H9 (cell line): ENCODE measurements around the gene VIPR2. TPM values are rescaled to one million over a fixed set of nuclear protein-coding genes. Genes with fewer than 3 reads are reported as not detected.

Experiments used
- DNase-seq: peaks from one replicate; pipeline ENCODE4 v3.0.0-alpha.2; 2017
- H2AFZ ChIP-seq: one replicate; pipeline ENCODE4 v1.6.1; 2013; ENCODE audit warnings: mild to moderate bottlenecking, low read length, control low read depth, moderate library complexity
- H2AK5ac ChIP-seq: 2 replicates; pipeline ENCODE4 v1.6.1; 2013; ENCODE audit warnings: low read length, control low read depth, mixed read lengths; ENCODE audit not compliant: insufficient read length
- H2BK120ac ChIP-seq: one replicate; pipeline ENCODE4 v1.6.1; 2013; ENCODE audit warnings: low read depth, mild to moderate bottlenecking, low read length, control low read depth, inconsistent platforms; ENCODE audit not compliant: poor library complexity, severe bottlenecking
- H2BK12ac ChIP-seq: 2 replicates; pipeline ENCODE4 v1.6.1; 2013; ENCODE audit warnings: low read length, control low read depth, mixed read lengths, low read depth; ENCODE audit not compliant: insufficient read length
- H2BK15ac ChIP-seq: 2 replicates; pipeline ENCODE4 v1.6.1; 2013; ENCODE audit warnings: low read depth, low read length, control low read depth
- H2BK20ac ChIP-seq: one replicate; pipeline ENCODE4 v1.6.1; 2013; ENCODE audit warnings: low read depth, mild to moderate bottlenecking, low read length, control low read depth, inconsistent platforms; ENCODE audit not compliant: poor library complexity, severe bottlenecking
- H2BK5ac ChIP-seq: 2 replicates; pipeline ENCODE4 v1.6.1; 2013; ENCODE audit warnings: low read length, control low read depth, mixed read lengths; ENCODE audit not compliant: insufficient read length
- H3K14ac ChIP-seq: 2 replicates; pipeline ENCODE4 v1.6.1; 2013; ENCODE audit warnings: low read length, control low read depth; ENCODE audit not compliant: insufficient read depth
- H3K18ac ChIP-seq: 2 replicates; pipeline ENCODE4 v1.6.1; 2013; ENCODE audit warnings: low read depth, mild to moderate bottlenecking, mixed read lengths, low read length, control low read depth; ENCODE audit not compliant: insufficient read length
- H3K23ac ChIP-seq: 2 replicates; pipeline ENCODE4 v1.6.1; 2013; ENCODE audit warnings: low read length, control low read depth, mixed read lengths, low read depth; ENCODE audit not compliant: insufficient read length
- H3K23me2 ChIP-seq: 2 replicates; pipeline ENCODE4 v1.6.1; 2013; ENCODE audit warnings: low read depth, mild to moderate bottlenecking, mixed read lengths, low read length, control low read depth; ENCODE audit not compliant: insufficient read length, poor library complexity, severe bottlenecking
- H3K27ac ChIP-seq: 2 replicates; pipeline ENCODE4 v1.5.1; 2013; ENCODE audit warnings: low read length, control low read depth, mixed read lengths, low read depth; ENCODE audit not compliant: insufficient read length
- H3K27me3 ChIP-seq: 2 replicates; pipeline ENCODE4 v1.6.1; 2013; ENCODE audit warnings: low read length, control low read depth, inconsistent platforms; ENCODE audit not compliant: insufficient read depth
- H3K4ac ChIP-seq: 2 replicates; pipeline ENCODE4 v1.6.1; 2013; ENCODE audit warnings: low read depth, mild to moderate bottlenecking, control low read depth, inconsistent platforms, low read length, moderate library complexity
- H3K4me1 ChIP-seq: 2 replicates; pipeline ENCODE4 v1.6.1; 2013; ENCODE audit warnings: low read length, control low read depth, inconsistent platforms; ENCODE audit not compliant: insufficient read depth
- H3K4me2 ChIP-seq: 2 replicates; pipeline ENCODE4 v1.6.1; 2013; ENCODE audit warnings: low read length, control low read depth, mixed read lengths; ENCODE audit not compliant: insufficient read length, insufficient read depth
- H3K56ac ChIP-seq: 2 replicates; pipeline ENCODE4 v1.6.1; 2013; ENCODE audit warnings: low read depth, mild to moderate bottlenecking, mixed read lengths, low read length, control low read depth; ENCODE audit not compliant: insufficient read length
- H3K79me1 ChIP-seq: 2 replicates; pipeline ENCODE4 v1.6.1; 2013; ENCODE audit warnings: low read depth, mild to moderate bottlenecking, moderate library complexity, low read length, control low read depth, inconsistent platforms; ENCODE audit not compliant: insufficient read depth, poor library complexity, severe bottlenecking
- H3K79me2 ChIP-seq: 2 replicates; pipeline ENCODE4 v1.6.1; 2013; ENCODE audit warnings: low read length, control low read depth, inconsistent platforms; ENCODE audit not compliant: insufficient read depth
- H3K9ac ChIP-seq: 2 replicates; pipeline ENCODE4 v1.6.1; 2013; ENCODE audit warnings: low read length, control low read depth, mixed read lengths; ENCODE audit not compliant: insufficient read length; ENCODE audit errors: extremely low read depth
- H3K9me3 ChIP-seq: one replicate; pipeline ENCODE4 v1.6.1; 2013; ENCODE audit warnings: low read depth, low read length, inconsistent platforms; ENCODE audit not compliant: control insufficient read depth
- H3T11ph ChIP-seq: one replicate; pipeline ENCODE4 v1.6.1; 2013; ENCODE audit warnings: mild to moderate bottlenecking, low read length, control low read depth, inconsistent platforms
- H4K20me1 ChIP-seq: one replicate; pipeline ENCODE4 v1.6.1; 2013; ENCODE audit not compliant: control insufficient read depth, insufficient read length, insufficient read depth
- H4K5ac ChIP-seq: 2 replicates; pipeline ENCODE4 v1.6.1; 2013; ENCODE audit warnings: low read depth, mild to moderate bottlenecking, mixed read lengths, low read length, control low read depth; ENCODE audit not compliant: insufficient read length
- H4K8ac ChIP-seq: replicated peaks from 2 replicates; pipeline ENCODE4 v1.6.1; 2013; ENCODE audit warnings: low read length, control low read depth, mixed read lengths, low read depth; ENCODE audit not compliant: insufficient read length
- H4K91ac ChIP-seq: 2 replicates; pipeline ENCODE4 v1.6.1; 2013; ENCODE audit warnings: low read depth, mild to moderate bottlenecking, moderate library complexity, mixed read lengths, low read length, control low read depth; ENCODE audit not compliant: insufficient read length
- H3K27ac Mint-ChIP-seq, 3 experiments: 2 replicates in 2 of 3; 3 replicates in 1 of 3; pipeline ENCODE4 v1.8.0; 2020 to 2021; ENCODE audit warnings: mixed read lengths in 3 of 3, mild to moderate bottlenecking in 1 of 3, moderate library complexity in 1 of 3
- H3K27me3 Mint-ChIP-seq: 2 replicates; pipeline ENCODE4 v1.8.0; 2021; ENCODE audit warnings: low read depth, mild to moderate bottlenecking, moderate library complexity, mixed read lengths
- H3K36me3 Mint-ChIP-seq, 3 experiments: 2 replicates in 2 of 3; 3 replicates in 1 of 3; pipeline ENCODE4 v1.8.0; 2020 to 2021; ENCODE audit warnings: low read depth in 3 of 3, mixed read lengths in 3 of 3; ENCODE audit not compliant: insufficient read depth in 1 of 3
- H3K4me1 Mint-ChIP-seq, 2 experiments: 2 replicates each; pipeline ENCODE4 v1.8.0; 2020; ENCODE audit warnings: mixed read lengths in 2 of 2
- H3K4me3 Mint-ChIP-seq, 2 experiments: 2 replicates in 1 of 2; 3 replicates in 1 of 2; pipeline ENCODE4 v1.8.0; 2020 to 2021; ENCODE audit warnings: mild to moderate bottlenecking in 2 of 2, mixed read lengths in 2 of 2, moderate library complexity in 1 of 2
- H3K9me3 Mint-ChIP-seq, 2 experiments: 2 replicates in 1 of 2; 3 replicates in 1 of 2; pipeline ENCODE4 v1.8.0; 2020; ENCODE audit warnings: mild to moderate bottlenecking in 2 of 2, mixed read lengths in 2 of 2, moderate library complexity in 1 of 2
- CTCF ChIP-seq: fragments of 200-600 bp; sonication (generic); conservative IDR thresholded peaks from 3 replicates; pipeline ENCODE4 v1.8.0; 2021; ENCODE audit warnings: antibody characterized with exemption, mild to moderate bottlenecking
- WGBS: extraction: QIAGEN DNeasy Blood & Tissue Kit; methylation state at CpG from one replicate; pipeline ENCODE4 v1.1.7; 2013; ENCODE audit warnings: missing lambda C conversion rate, low lambda C conversion rate, mixed read lengths; ENCODE audit not compliant: insufficient read length; ENCODE audit errors: extremely low coverage; 5-methylcytosine and 5-hydroxymethylcytosine counted together
- total RNA-seq: library from RNA; stranded (reverse); gene quantifications from 2 replicates; pipeline ENCODE4 v1.2.1, GENCODE V29; 2021

VIPR2 gene
- total RNA-seq, 1 experiment from 2014 or later, result 1.6 TPM

GRCh38 chr7:159114981-159115380 lies 29.7 kb downstream of the VIPR2 start:
- Histone ChIP-seq H3K23ac (no peak overlapping the region), H3K27me3 (no peaks in the 10 kb centered on the region)
- H3K27me3 Mint-ChIP-seq, result peaks cover 6% of the 10 kb centered on the region

More at GRCh38 chr7:159114981-159115380, 29.7 kb downstream of the VIPR2 start:
- H4K5ac ChIP-seq, result no peak overlapping the region
- H2BK12ac ChIP-seq, result no peak overlapping the region
- no peaks in the 10 kb centered on the region for H3K23me2 ChIP-seq
- TF ChIP-seq CTCF, result no peak
- H4K8ac ChIP-seq, result no peak overlapping the region
- DNase-seq, result no peak
- no peaks in the 10 kb centered on the region for H4K20me1 ChIP-seq
- no peak overlapping the region for H3K14ac ChIP-seq
- no peaks in the 10 kb centered on the region for H3K79me1 ChIP-seq
- no peaks in the 10 kb centered on the region for H3K9me3 ChIP-seq
- 0 out of 2 replicates have a peak, but pooled peaks cover 2% of the 10 kb centered on the region for H3K4me1 ChIP-seq
- H2AFZ ChIP-seq, result no peak overlapping the region
- H2AK5ac ChIP-seq, result no peak overlapping the region
- H3K18ac ChIP-seq, result no peak overlapping the region
- H3T11ph ChIP-seq, result no peak overlapping the region
- no peak overlapping the region for H2BK20ac ChIP-seq
- H3K4me2 ChIP-seq, result no peak overlapping the region
- no CpG with 5 or more reads among the region's 7 CpGs for WGBS
- no peak overlapping the region for H4K91ac ChIP-seq
- no peak overlapping the region for H3K56ac ChIP-seq
- H2BK5ac ChIP-seq, result no peak overlapping the region
- no peaks in the 10 kb centered on the region for H3K79me2 ChIP-seq
- H3K27ac ChIP-seq, result no peak overlapping the region
- H2BK15ac ChIP-seq, result no peak overlapping the region
- Mint-ChIP-seq H3K4me3 (no peak overlapping the region), H3K27ac (no peak overlapping the region), H3K4me1 (peaks cover 40 to 54% of the 10 kb centered on the region in 2 experiments), H3K9me3 (no peaks in the 10 kb centered on the region), H3K36me3 (no peaks in the 10 kb centered on the region)
- H3K9ac ChIP-seq, result no peak overlapping the region
- H2BK120ac ChIP-seq, result no peak overlapping the region
- no peak overlapping the region for H3K4ac ChIP-seq
